NB4 (cell line): ENCODE data around the gene CCDC40.

ENCODE experiments used
- DNase-seq: peaks from one replicate; pipeline ENCODE4 v3.0.0; 2010; ENCODE audit warnings: low read depth
- H3K4me3 ChIP-seq: one replicate; pipeline ENCODE4 v1.5.1; 2011; ENCODE audit warnings: mild to moderate bottlenecking, low read depth, low read length, moderate library complexity
- MYC ChIP-seq: IDR thresholded peaks from 2 replicates; pipeline ENCODE4 v1.6.1; 2011; ENCODE audit warnings: low read depth, low read length
- POLR2A ChIP-seq: IDR thresholded peaks from 2 replicates; pipeline ENCODE4 v1.6.1; 2011; ENCODE audit warnings: mild to moderate bottlenecking; ENCODE audit not compliant: insufficient read length; ENCODE audit errors: extremely low read depth
- TF ChIP-seq, protein P1 (sequence below): IDR thresholded peaks from one replicate; pipeline ENCODE4 v1.5.1; 2012; ENCODE audit warnings: low read depth, low read length
- TF ChIP-seq, protein P2 (sequence below): IDR thresholded peaks from 2 replicates; pipeline ENCODE4 v1.6.1; 2011; ENCODE audit warnings: low read depth, low read length

Gene CCDC40

DNA sequence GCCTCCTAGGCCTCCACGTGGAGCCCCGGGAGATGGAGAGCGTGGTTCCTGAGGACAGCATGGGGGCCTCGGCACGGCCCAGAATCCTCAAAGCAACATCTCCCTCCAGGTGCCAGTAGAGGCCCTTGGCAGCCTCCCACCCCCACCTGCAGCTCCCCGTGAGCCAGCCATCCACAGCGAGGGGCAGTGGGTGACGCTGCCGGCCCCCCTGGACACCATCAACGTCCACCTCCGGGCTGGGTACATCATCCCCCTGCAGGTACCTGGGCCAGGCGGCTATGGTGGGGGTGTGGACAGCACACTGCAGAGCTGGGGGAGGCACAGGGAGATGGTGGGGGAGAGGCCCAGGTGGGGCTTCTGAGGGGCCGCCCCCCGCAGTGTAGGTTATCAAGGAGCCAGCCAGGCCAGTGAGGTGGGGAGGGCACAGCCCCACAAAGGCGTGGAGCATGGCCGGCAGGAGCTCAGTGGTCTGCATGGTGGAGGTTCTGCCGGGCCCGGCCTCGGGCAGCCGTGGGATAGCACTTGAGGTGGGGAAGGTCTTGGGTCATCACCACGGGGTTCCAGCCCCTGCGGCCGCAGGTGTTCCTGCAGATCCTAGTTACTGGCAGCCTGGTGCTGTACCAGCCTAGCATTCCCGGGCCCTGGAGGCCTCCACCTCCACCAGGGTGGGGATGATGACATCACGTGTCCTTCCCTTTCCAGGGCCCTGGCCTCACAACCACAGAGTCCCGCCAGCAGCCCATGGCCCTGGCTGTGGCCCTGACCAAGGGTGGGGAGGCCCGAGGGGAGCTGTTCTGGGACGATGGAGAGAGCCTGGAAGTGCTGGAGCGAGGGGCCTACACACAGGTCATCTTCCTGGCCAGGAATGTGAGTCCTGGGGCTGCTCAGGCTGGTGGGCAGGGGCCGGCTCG is 81.3 kb downstream of the CCDC40 start:
- DNase-seq, result no peak
- H3K4me3 ChIP-seq, result no peak overlapping the region
- TF ChIP-seq MYC, result no peak
- TF ChIP-seq, protein P1, sequence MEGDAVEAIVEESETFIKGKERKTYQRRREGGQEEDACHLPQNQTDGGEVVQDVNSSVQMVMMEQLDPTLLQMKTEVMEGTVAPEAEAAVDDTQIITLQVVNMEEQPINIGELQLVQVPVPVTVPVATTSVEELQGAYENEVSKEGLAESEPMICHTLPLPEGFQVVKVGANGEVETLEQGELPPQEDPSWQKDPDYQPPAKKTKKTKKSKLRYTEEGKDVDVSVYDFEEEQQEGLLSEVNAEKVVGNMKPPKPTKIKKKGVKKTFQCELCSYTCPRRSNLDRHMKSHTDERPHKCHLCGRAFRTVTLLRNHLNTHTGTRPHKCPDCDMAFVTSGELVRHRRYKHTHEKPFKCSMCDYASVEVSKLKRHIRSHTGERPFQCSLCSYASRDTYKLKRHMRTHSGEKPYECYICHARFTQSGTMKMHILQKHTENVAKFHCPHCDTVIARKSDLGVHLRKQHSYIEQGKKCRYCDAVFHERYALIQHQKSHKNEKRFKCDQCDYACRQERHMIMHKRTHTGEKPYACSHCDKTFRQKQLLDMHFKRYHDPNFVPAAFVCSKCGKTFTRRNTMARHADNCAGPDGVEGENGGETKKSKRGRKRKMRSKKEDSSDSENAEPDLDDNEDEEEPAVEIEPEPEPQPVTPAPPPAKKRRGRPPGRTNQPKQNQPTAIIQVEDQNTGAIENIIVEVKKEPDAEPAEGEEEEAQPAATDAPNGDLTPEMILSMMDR, result no peak
- no peak for TF ChIP-seq POLR2A
- TF ChIP-seq, protein P2, sequence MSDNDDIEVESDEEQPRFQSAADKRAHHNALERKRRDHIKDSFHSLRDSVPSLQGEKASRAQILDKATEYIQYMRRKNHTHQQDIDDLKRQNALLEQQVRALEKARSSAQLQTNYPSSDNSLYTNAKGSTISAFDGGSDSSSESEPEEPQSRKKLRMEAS, result no peak

DNA sequence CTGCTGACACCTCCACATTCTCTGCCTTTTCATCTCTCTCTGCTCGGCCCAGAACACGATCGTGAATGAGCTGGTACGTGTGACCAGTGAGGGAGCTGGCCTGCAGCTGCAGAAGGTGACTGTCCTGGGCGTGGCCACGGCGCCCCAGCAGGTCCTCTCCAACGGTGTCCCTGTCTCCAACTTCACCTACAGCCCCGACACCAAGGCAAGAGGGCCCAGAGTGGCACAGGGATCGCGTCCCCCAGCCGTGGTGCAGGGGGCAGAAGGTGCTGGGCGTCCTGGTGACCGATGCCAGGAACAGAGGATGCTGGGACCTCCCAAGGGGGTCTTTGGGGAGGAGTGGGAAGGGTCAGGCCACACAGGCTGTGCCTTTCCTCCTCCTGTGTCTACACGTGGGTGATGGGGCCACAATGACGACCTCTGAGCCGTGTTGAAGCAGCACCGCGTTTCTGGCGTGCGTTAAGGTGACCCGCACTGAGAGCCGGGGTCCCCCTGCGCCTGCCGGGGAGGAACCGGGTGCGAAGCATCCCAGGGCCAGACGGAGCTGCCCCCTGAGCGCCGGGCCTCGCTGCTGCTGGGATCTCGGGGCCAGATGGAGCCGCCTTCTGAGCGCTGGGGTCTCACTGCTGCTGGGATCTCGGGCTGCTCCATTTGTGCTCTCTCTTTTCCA is 82.3 kb downstream of the CCDC40 start:
- no peak for DNase-seq
- H3K4me3 ChIP-seq, result no peak overlapping the region
- TF ChIP-seq MYC (no peak), POLR2A (no peak)
- TF ChIP-seq, protein P2, result no peak
- TF ChIP-seq, protein P1, result no peak

DNA sequence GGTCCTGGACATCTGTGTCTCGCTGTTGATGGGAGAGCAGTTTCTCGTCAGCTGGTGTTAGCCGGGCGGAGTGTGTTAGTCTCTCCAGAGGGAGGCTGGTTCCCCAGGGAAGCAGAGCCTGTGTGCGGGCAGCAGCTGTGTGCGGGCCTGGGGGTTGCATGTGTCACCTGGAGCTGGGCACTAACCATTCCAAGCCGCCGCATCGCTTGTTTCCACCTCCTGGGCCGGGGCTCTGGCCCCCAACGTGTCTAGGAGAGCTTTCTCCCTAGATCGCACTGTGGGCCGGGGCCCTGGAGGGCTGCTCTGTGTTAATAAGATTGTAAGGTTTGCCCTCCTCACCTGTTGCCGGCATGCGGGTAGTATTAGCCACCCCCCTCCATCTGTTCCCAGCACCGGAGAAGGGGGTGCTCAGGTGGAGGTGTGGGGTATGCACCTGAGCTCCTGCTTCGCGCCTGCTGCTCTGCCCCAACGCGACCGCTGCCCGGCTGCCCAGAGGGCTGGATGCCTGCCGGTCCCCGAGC is 82.9 kb downstream of the CCDC40 start:
- TF ChIP-seq, protein P1, result no peak
- TF ChIP-seq MYC (no peak), POLR2A (no peak)
- TF ChIP-seq, protein P2, result no peak
- no peak overlapping the region for H3K4me3 ChIP-seq
- DNase-seq, result no peak

DNA sequence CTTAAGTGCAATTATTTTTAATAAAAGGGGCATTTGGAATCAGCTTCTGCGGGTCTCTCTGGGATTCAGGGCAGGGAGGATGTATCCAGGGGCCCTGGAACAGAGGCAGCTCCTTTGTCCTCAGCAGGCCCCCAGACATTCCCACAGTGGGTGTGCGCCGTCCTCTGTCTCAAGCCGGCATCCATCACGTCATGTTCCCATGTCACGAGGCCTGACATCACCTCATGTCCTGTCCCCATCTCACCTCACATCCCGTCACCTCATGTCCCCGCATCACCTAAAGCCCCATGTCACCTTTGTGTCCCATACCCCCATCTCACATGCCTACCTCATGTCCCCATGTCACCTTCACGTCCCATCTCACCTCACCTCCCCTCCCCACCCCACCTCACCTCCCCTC is 83.4 kb downstream of the CCDC40 start:
- TF ChIP-seq MYC (no peak), POLR2A (no peak)
- TF ChIP-seq, protein P1, result no peak
- TF ChIP-seq, protein P2, result no peak
- no peak for DNase-seq
- H3K4me3 ChIP-seq, result no peak overlapping the region

DNA sequence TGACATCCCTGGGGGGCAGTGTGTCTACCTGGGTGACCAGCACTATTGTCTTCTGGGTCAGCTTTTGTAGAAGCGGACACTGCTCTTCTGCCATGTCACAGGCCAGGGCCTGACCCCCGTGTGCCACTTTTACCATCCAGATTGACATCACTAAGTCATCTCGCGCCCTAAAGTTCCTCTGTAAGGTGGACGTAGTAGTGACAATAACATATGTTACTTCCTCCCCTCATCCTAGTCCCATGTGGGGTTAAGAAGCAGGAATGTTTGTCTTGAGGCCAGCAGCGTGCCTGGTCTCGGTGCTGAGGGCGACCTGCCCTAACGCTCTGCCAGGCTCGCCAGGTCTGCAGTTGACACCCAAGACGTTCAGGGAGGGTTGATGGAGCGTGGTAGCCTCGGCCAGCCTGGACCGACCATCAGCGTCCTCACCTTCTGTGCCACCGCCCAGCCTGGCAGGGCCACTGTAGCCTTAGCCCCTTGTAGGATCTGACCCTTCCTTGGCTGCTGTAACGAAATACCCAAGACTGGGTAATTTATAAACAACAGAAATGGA is 85.7 kb downstream of the CCDC40 start:
- no peak for DNase-seq
- TF ChIP-seq, protein P2, result no peak
- H3K4me3 ChIP-seq, result no peak overlapping the region

DNA sequence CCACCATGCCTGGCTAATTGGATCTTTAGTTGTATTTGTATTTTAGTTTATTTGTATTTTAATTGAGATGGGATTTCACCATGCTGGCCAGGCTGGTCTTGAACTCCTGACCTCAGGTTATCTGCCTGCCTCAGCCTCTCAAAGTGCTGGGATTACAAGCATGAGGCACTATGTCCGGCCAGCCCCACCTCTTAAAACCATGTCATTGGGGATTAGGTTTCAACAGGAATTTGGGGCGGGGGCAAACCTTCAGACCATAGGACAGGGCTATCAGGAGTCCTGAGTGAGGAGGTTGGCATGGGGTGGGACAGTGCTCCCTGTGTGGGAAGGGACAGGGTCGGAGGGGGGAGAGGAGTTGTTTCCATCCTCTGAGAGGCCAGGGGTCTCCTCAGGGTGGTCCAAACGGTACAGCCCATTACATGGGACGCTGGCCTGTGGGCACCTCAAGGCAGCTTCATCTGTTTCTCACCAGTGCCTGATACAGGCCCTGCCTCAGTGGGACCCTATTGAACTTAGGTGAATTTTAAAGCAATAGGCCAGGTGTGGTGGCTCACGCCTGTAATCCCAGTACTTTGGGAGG is 86.6 kb downstream of the CCDC40 start:
- DNase-seq, result no peak
- no peak overlapping the region for H3K4me3 ChIP-seq
- TF ChIP-seq, protein P1, result no peak
- TF ChIP-seq MYC (no peak), POLR2A (no peak)
- TF ChIP-seq, protein P2, result no peak
